SK-N-SH (cell line): ENCODE results near the gene CCDC91. TPM values are rescaled to one million over a fixed set of nuclear protein-coding genes. Genes with fewer than 3 reads are reported as not detected.

Experiments
- CTCF ChIA-PET: fragments of 300-600, 350-600 bp; formaldehyde crosslinking; extraction: SDS; loops from one replicate; lab custom pipeline; 2021; lab: Yijun Ruan, JAX
- POLR2A ChIA-PET: fragments of 350-600 bp; sonication (Branson Sonifier 250); formaldehyde crosslinking; extraction: SDS; loops from one replicate; lab custom pipeline; 2020; ENCODE audit warnings: antibody characterized with exemption, inconsistent platforms; lab: Yijun Ruan, JAX
- DNase-seq: peaks from one replicate; pipeline ENCODE4 v3.0.0; 2012
- H2AFZ ChIP-seq: fragments of 200-600 bp; sonication (generic); 2 replicates; pipeline ENCODE4 v1.8.1; 2016; ENCODE audit warnings: antibody characterized with exemption, mild to moderate bottlenecking, low read depth
- H3F3A ChIP-seq: fragments of 200-600 bp; sonication (generic); replicated peaks from 2 replicates; pipeline ENCODE3; 2016; ENCODE audit warnings: antibody characterized with exemption, mild to moderate bottlenecking; ENCODE audit not compliant: insufficient read depth
- H3K27ac ChIP-seq, 2 experiments: fragments of 200-500 bp in 1 of 2; fragments of 200-600 bp in 1 of 2; sonication (Bioruptor generic) in 1 of 2; sonication (generic), shearing (Covaris generic) in 1 of 2; 2 replicates each; pipeline versions ENCODE4 v1.5.1 to v1.6.1; 2014 to 2016; ENCODE audit warnings: low read depth in 2 of 2, inconsistent platforms in 1 of 2, low read length in 1 of 2, mild to moderate bottlenecking in 1 of 2, mixed read lengths in 1 of 2
- H3K27me3 ChIP-seq: fragments of 200-600 bp; sonication (generic), shearing (Covaris generic); 2 replicates; pipeline ENCODE4 v1.6.1; 2016; ENCODE audit warnings: mixed run types; ENCODE audit not compliant: insufficient read depth
- H3K36me3 ChIP-seq, 2 experiments: fragments of 200-500 bp in 1 of 2; fragments of 200-600 bp in 1 of 2; sonication (Bioruptor generic) in 1 of 2; sonication (generic) in 1 of 2; replicated peaks in 1 of 2; 2 replicates each; pipeline versions ENCODE3 to v1.5.1; 2014 to 2016; ENCODE audit warnings: low read length in 1 of 2, mild to moderate bottlenecking in 1 of 2; ENCODE audit not compliant: insufficient read depth in 2 of 2, control insufficient read depth in 1 of 2
- H3K4me1 ChIP-seq, 2 experiments: fragments of 200-500 bp in 1 of 2; fragments of 200-600 bp in 1 of 2; sonication (Bioruptor generic) in 1 of 2; sonication (generic), shearing (Covaris generic) in 1 of 2; 2 replicates each; pipeline versions ENCODE4 v1.5.1 to v1.6.1; 2014 to 2016; ENCODE audit warnings: low read depth in 1 of 2, low read length in 1 of 2, mixed run types in 1 of 2; ENCODE audit not compliant: insufficient read depth in 2 of 2, control insufficient read depth in 1 of 2
- H3K4me2 ChIP-seq: fragments of 200-600 bp; sonication (generic), shearing (Covaris generic); 2 replicates; pipeline ENCODE4 v1.6.1; 2017; ENCODE audit warnings: mixed run types
- H3K4me3 ChIP-seq, 2 experiments: fragments of 200-500 bp in 1 of 2; fragments of 200-600 bp in 1 of 2; sonication (Bioruptor generic) in 1 of 2; sonication (generic), shearing (Covaris generic) in 1 of 2; 2 replicates each; pipeline versions ENCODE4 v1.5.1 to v1.8.1; 2014 to 2016; ENCODE audit warnings: low read depth in 2 of 2, inconsistent platforms in 1 of 2, low read length in 1 of 2, mild to moderate bottlenecking in 1 of 2, mixed read lengths in 1 of 2, moderate library complexity in 1 of 2
- H3K79me2 ChIP-seq: fragments of 200-600 bp; sonication (generic); 2 replicates; pipeline ENCODE4 v1.8.1; 2017; ENCODE audit warnings: mild to moderate bottlenecking; ENCODE audit not compliant: insufficient read depth
- H3K9ac ChIP-seq: fragments of 200-600 bp; sonication (generic); 2 replicates; pipeline ENCODE4 v1.6.1; 2017; ENCODE audit warnings: mixed run types
- H3K9me2 ChIP-seq: fragments of 200-600 bp; sonication (generic); 2 replicates; pipeline ENCODE4 v1.6.1; 2017; ENCODE audit warnings: mixed run types
- H3K9me3 ChIP-seq: fragments of 200-600 bp; sonication (generic); 2 replicates; pipeline ENCODE4 v1.6.1; 2017; ENCODE audit warnings: mixed run types, mild to moderate bottlenecking, moderate library complexity
- H4K20me1 ChIP-seq: fragments of 200-600 bp; sonication (generic); 2 replicates; pipeline ENCODE4 v1.6.1; 2017; ENCODE audit warnings: mild to moderate bottlenecking, mixed run types; ENCODE audit not compliant: insufficient read depth
- CHD2 ChIP-seq: fragments of 150-350 bp; IDR thresholded peaks from 2 replicates; pipeline ENCODE4 v1.6.1; 2018; ENCODE audit warnings: low read length; ENCODE audit not compliant: partially characterized antibody
- ELF1 ChIP-seq: IDR thresholded peaks from 2 replicates; pipeline ENCODE4 v1.4.0; 2012
- EP300 ChIP-seq, 2 experiments: IDR thresholded peaks; 2 replicates each; pipeline versions ENCODE4 v1.4.0 to v1.6.1; 2012; ENCODE audit warnings: borderline replicate concordance in 1 of 2, low read depth in 1 of 2, low read length in 1 of 2
- FOSL2 ChIP-seq: IDR thresholded peaks from 2 replicates; pipeline ENCODE4 v1.4.0; 2012; ENCODE audit warnings: low read depth, mild to moderate bottlenecking, moderate library complexity, borderline replicate concordance
- FOXJ3 ChIP-seq: sonication (generic); formaldehyde crosslinking; IDR thresholded peaks from 2 replicates; pipeline ENCODE4 v1.5.1; 2020; ENCODE audit warnings: mild to moderate bottlenecking, missing genetic modification reagents
- GABPA ChIP-seq: IDR thresholded peaks from 2 replicates; pipeline ENCODE4 v1.4.0; 2012; ENCODE audit warnings: low read depth, mild to moderate bottlenecking
- GATA2 ChIP-seq: sonication (generic); formaldehyde crosslinking; IDR thresholded peaks from 2 replicates; pipeline ENCODE4 v1.5.0; 2020; ENCODE audit warnings: mild to moderate bottlenecking, missing genetic modification reagents
- MEF2A ChIP-seq: IDR thresholded peaks from 2 replicates; pipeline ENCODE4 v1.4.0; 2012; ENCODE audit warnings: low read depth, borderline replicate concordance
- NRF1 ChIP-seq: IDR thresholded peaks from 2 replicates; pipeline ENCODE4 v1.6.1; 2012; ENCODE audit warnings: low read depth, mild to moderate bottlenecking, low read length
- POLR2AphosphoS5 ChIP-seq: IDR thresholded peaks from 2 replicates; pipeline ENCODE4 v1.6.1; 2012; ENCODE audit warnings: low read depth, low read length
- RAD21 ChIP-seq: IDR thresholded peaks from 2 replicates; pipeline ENCODE4 v1.6.1; 2012; ENCODE audit warnings: mild to moderate bottlenecking, low read length
- RCOR1 ChIP-seq: fragments of 150-350 bp; IDR thresholded peaks from 2 replicates; pipeline ENCODE4 v1.6.1; 2017; ENCODE audit warnings: antibody characterized with exemption, low read length
- RXRA ChIP-seq: IDR thresholded peaks from 2 replicates; pipeline ENCODE4 v1.4.0; 2012; ENCODE audit warnings: low read depth, mild to moderate bottlenecking, borderline replicate concordance
- SMC3 ChIP-seq: IDR thresholded peaks from 2 replicates; pipeline ENCODE4 v1.6.1; 2012; ENCODE audit warnings: low read depth, low read length, improper control_type of control experiment
- TAF1 ChIP-seq: IDR thresholded peaks from 2 replicates; pipeline ENCODE4 v1.6.1; 2012; ENCODE audit warnings: low read depth, mild to moderate bottlenecking, low read length, moderate library complexity, borderline replicate concordance
- WGBS: methylation state at CpG from one replicate; pipeline ENCODE4 v1.1.6; 2017; ENCODE audit warnings: low lambda C conversion rate; 5-methylcytosine and 5-hydroxymethylcytosine counted together
- polyA plus RNA-seq, 3 experiments: library from polyadenylated mRNA; depleted of rRNA; stranded (reverse); fragments of >200 nt; gene quantifications; 2 replicates each; pipeline ENCODE4 v1.2.3, GENCODE V29; 2012
- TF ChIP-seq, protein P1 (sequence below): fragments of 150-350 bp; IDR thresholded peaks from 2 replicates; pipeline ENCODE4 v1.6.1; 2017; ENCODE audit warnings: antibody characterized with exemption, low read length, low read depth, borderline replicate concordance
- TF ChIP-seq, protein P2 (sequence below): fragments of 150-350 bp; IDR thresholded peaks from 2 replicates; pipeline ENCODE4 v1.6.1; 2016; ENCODE audit warnings: mild to moderate bottlenecking, low read depth, low read length
- TF ChIP-seq, protein P3 (sequence below): IDR thresholded peaks from 2 replicates; pipeline ENCODE4 v1.6.1; 2012; ENCODE audit warnings: mild to moderate bottlenecking, low read depth, low read length, moderate library complexity

CCDC91 gene
- polyA plus RNA-seq, 1 of the 3 experiments (the other 2 are of a cell fraction): 13.0 TPM

DNA sequence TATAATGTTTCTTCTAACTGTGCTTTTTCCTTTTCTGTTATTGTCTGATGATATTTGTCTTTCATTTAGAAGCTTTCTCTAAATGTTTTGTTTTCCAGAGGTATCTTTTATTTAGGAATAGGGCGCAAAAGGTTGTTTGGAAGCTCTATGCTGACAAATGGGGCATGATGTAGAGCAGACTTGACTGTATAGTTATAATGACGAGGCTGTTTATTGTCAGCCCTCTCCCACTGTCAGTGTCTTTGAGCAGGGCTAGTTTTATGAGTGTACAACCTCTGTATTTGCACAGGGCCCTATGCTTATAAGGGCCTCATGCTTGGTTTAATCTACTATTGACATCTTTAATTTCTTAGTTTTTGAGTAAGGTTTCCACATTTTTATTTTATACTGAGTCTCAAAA lies 158.9 kb downstream of the CCDC91 start:
- ChIA-PET CTCF (no interaction called here), POLR2A (no interaction called here)
- no peak overlapping the region for H3K4me3 ChIP-seq
- H3K27ac ChIP-seq: no peak overlapping the region
- no peaks in the 10 kb centered on the region for H3K27me3 ChIP-seq
- no peaks in the 10 kb centered on the region for H4K20me1 ChIP-seq
- no peaks in the 10 kb centered on the region for H3K9me3 ChIP-seq
- H2AFZ ChIP-seq: no peak overlapping the region
- peaks cover 3% of the 10 kb centered on the region; the same call in 1 of the 2 replicates for H3K9me2 ChIP-seq
- no peaks in the 10 kb centered on the region for H3K4me1 ChIP-seq
- 84% methylated on average over 2 of the region's 2 CpGs for WGBS
- H3F3A ChIP-seq: no peaks in the 10 kb centered on the region
- DNase-seq: no peak
- no peak overlapping the region for H3K9ac ChIP-seq
- TF ChIP-seq RXRA (no peak), ELF1 (no peak), TAF1 (no peak), RCOR1 (no peak), FOSL2 (no peak), EP300 (IDR thresholded peaks at IDR 0.05; ENCODE audit: borderline replicate concordance in 1 of 2, low read depth in 1 of 2, low read length in 1 of 2) (no peak), GATA2 (CRISPR knock-in tag) (no peak)
- TF ChIP-seq, protein P1, sequence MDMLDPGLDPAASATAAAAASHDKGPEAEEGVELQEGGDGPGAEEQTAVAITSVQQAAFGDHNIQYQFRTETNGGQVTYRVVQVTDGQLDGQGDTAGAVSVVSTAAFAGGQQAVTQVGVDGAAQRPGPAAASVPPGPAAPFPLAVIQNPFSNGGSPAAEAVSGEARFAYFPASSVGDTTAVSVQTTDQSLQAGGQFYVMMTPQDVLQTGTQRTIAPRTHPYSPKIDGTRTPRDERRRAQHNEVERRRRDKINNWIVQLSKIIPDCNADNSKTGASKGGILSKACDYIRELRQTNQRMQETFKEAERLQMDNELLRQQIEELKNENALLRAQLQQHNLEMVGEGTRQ: no peak
- peaks cover 3 to 13% of the 10 kb centered on the region in 2 experiments for H3K36me3 ChIP-seq
- no peaks in the 10 kb centered on the region for H3K79me2 ChIP-seq
- no peak overlapping the region for H3K4me2 ChIP-seq

DNA sequence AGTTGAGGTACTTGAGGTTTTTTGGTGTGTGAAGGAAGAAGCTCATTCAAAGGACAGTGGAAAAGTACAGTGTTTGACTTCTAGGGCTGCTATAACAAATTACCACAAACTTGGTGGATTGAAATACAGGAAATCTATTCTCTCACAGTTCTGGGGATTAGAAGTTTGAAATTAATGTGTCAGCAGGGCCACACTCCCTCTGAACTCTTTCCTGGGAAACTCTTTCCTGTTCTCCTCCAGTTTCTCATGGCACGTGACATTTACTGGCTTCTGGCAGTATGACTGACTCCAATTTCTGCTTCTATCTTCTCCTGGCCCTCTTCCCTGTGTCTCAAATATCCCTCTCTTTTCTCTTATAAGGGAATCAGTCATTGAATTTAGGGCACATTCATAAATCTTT lies 160.2 kb downstream of the CCDC91 start:
- Histone ChIP-seq H4K20me1 (no peaks in the 10 kb centered on the region), H3K9me2 (peaks cover under 1% of the 10 kb centered on the region; the same call in 1 of the 2 replicates), H3K4me1 (no peaks in the 10 kb centered on the region), H3K4me3 (no peak overlapping the region), H3K79me2 (no peaks in the 10 kb centered on the region), H3K27me3 (no peaks in the 10 kb centered on the region), H3K9ac (no peak overlapping the region), H3K4me2 (no peak overlapping the region), H3K27ac (no peak overlapping the region), H3F3A (no peaks in the 10 kb centered on the region), H3K36me3 (peaks cover 3 to 13% of the 10 kb centered on the region in 2 experiments), H3K9me3 (no peaks in the 10 kb centered on the region), H2AFZ (no peak overlapping the region)
- ChIA-PET CTCF (no interaction called here), POLR2A (no interaction called here)
- DNase-seq: no peak
- TF ChIP-seq CHD2: no peak
- 95% methylated on average over 1 of the region's 1 CpG for whole genome bisulfite sequencing

DNA sequence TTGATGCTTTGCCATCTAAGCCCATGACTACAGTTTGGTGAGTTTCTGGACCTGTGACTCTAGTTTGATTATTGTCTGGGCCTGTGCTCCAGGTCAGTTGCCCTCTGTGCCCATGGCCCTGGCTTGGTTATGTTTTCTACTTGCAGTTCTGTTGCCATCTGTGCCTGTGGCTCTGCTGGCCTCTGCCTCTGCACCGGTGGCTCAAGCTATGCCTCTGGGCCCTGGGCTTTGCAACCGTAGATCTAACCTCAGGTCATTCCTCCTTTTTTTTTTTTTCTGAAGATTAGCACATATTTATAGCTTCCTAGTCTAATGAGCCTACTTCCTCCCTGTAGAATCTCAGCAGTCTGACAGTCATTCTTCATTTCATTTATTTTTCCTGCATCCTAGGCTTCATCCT lies 161.2 kb downstream of the CCDC91 start:
- ChIA-PET POLR2A (no interaction called here), CTCF (no interaction called here)
- H3K9me2 ChIP-seq: no peaks in the 10 kb centered on the region
- no peaks in the 10 kb centered on the region for H3K4me1 ChIP-seq
- DNase-seq: no peak
- H4K20me1 ChIP-seq: no peaks in the 10 kb centered on the region
- H3K9ac ChIP-seq: no peak overlapping the region
- H2AFZ ChIP-seq: no peak overlapping the region
- no peaks in the 10 kb centered on the region for H3K9me3 ChIP-seq
- no peak overlapping the region; a peak in 1 of 4 replicates for H3K4me3 ChIP-seq
- H3F3A ChIP-seq: no peaks in the 10 kb centered on the region
- H3K4me2 ChIP-seq: no peak overlapping the region
- 85% methylated on average over 2 of the region's 2 CpGs for WGBS
- H3K27ac ChIP-seq: no peak overlapping the region
- peaks cover 3 to 13% of the 10 kb centered on the region in 2 experiments for H3K36me3 ChIP-seq
- no peaks in the 10 kb centered on the region for H3K27me3 ChIP-seq
- TF ChIP-seq, protein P2, sequence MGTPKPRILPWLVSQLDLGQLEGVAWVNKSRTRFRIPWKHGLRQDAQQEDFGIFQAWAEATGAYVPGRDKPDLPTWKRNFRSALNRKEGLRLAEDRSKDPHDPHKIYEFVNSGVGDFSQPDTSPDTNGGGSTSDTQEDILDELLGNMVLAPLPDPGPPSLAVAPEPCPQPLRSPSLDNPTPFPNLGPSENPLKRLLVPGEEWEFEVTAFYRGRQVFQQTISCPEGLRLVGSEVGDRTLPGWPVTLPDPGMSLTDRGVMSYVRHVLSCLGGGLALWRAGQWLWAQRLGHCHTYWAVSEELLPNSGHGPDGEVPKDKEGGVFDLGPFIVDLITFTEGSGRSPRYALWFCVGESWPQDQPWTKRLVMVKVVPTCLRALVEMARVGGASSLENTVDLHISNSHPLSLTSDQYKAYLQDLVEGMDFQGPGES: no peak
- no peak for TF ChIP-seq RAD21
- TF ChIP-seq NRF1: no peak
- no peak for TF ChIP-seq GABPA
- TF ChIP-seq, protein P3, sequence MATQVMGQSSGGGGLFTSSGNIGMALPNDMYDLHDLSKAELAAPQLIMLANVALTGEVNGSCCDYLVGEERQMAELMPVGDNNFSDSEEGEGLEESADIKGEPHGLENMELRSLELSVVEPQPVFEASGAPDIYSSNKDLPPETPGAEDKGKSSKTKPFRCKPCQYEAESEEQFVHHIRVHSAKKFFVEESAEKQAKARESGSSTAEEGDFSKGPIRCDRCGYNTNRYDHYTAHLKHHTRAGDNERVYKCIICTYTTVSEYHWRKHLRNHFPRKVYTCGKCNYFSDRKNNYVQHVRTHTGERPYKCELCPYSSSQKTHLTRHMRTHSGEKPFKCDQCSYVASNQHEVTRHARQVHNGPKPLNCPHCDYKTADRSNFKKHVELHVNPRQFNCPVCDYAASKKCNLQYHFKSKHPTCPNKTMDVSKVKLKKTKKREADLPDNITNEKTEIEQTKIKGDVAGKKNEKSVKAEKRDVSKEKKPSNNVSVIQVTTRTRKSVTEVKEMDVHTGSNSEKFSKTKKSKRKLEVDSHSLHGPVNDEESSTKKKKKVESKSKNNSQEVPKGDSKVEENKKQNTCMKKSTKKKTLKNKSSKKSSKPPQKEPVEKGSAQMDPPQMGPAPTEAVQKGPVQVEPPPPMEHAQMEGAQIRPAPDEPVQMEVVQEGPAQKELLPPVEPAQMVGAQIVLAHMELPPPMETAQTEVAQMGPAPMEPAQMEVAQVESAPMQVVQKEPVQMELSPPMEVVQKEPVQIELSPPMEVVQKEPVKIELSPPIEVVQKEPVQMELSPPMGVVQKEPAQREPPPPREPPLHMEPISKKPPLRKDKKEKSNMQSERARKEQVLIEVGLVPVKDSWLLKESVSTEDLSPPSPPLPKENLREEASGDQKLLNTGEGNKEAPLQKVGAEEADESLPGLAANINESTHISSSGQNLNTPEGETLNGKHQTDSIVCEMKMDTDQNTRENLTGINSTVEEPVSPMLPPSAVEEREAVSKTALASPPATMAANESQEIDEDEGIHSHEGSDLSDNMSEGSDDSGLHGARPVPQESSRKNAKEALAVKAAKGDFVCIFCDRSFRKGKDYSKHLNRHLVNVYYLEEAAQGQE: no peak
- TF ChIP-seq GATA2 (CRISPR knock-in tag): no peak
- no peak for TF ChIP-seq SMC3
- no peak for TF ChIP-seq RXRA
- TF ChIP-seq POLR2AphosphoS5: no peak
- no peak for TF ChIP-seq MEF2A
- TF ChIP-seq RCOR1: no peak
- TF ChIP-seq FOXJ3: no peak
- no peaks in the 10 kb centered on the region for H3K79me2 ChIP-seq
